Measurements from ENCODE around the gene ACBD4. TPM values are rescaled to one million over a fixed set of nuclear protein-coding genes. Genes with fewer than 3 reads are reported as not detected.

ACBD4 gene
- total RNA-seq, 6 experiments from 2014 or later: 5.0 to 8.0 (median 6.5) TPM

GRCh38 chr17:45143094-45143670, 7.7 kb downstream of the ACBD4 start:
- Mint-ChIP-seq H3K36me3 (ENCODE audit: low read depth) (peaks cover 13% of the 10 kb centered on the region), H3K9me3 (peaks cover 1% of the 10 kb centered on the region), H3K27me3 (ENCODE audit: insufficient read depth) (peaks cover 9% of the 10 kb centered on the region), H3K27ac (peak overlapping the region; percentile 78), H3K4me3 (peak overlapping the region; percentile 66; the same call in 1 of the 2 replicates), H3K4me1 (ENCODE audit: low read depth) (peaks cover 25% of the 10 kb centered on the region)
- TF ChIP-seq CTCF (IDR thresholded peaks at IDR 0.05): no peak
- no peak for DNase-seq

DNA sequence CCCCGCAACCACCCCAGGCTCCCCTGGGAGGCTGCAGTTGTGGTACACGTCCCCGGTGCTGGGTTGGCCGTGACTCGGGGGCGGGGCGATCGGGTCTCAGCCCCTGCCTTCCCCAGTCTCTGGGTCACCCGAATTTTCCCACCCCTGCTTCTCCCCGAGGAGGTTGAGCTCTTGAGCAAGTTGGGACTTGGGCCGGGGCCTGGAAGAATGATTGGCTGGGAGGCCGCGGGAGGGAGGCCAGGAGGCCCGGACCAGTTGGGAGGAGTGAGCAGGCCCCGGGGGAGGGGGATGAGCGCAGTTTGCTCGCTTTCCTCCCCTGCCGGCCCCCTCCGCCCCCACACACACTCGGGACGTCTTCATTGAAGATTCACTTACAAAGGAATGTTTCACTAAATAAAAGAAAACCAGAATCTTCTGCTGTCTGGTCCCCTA, 8.3 kb downstream of the ACBD4 start:
- H3K27ac Mint-ChIP-seq: peak overlapping the region; percentile 78
- TF ChIP-seq CTCF (IDR thresholded peaks at IDR 0.05): no peak
- H3K9me3 Mint-ChIP-seq: peaks cover 5% of the 10 kb centered on the region
- peaks cover 13% of the 10 kb centered on the region for H3K36me3 Mint-ChIP-seq (ENCODE audit: low read depth)
- DNase-seq: peak; percentile 56
- peaks cover 25% of the 10 kb centered on the region for H3K4me1 Mint-ChIP-seq (ENCODE audit: low read depth)
- peak overlapping the region; percentile 66 for H3K4me3 Mint-ChIP-seq
- peaks cover 13% of the 10 kb centered on the region for H3K27me3 Mint-ChIP-seq (ENCODE audit: insufficient read depth)

GRCh38 chr17:45144199-45145034, 8.9 kb downstream of the ACBD4 start:
- TF ChIP-seq CTCF (IDR thresholded peaks at IDR 0.05): no peak
- Mint-ChIP-seq H3K4me3 (peak overlapping the region; percentile 66), H3K9me3 (peaks cover 5% of the 10 kb centered on the region), H3K4me1 (ENCODE audit: low read depth) (peaks cover 25% of the 10 kb centered on the region), H3K27me3 (ENCODE audit: insufficient read depth) (peaks cover 18% of the 10 kb centered on the region), H3K27ac (peak overlapping the region; percentile 78), H3K36me3 (ENCODE audit: low read depth) (peaks cover 16% of the 10 kb centered on the region)
- DNase-seq: no peak

GRCh38 chr17:45145035-45145389, 9.5 kb downstream of the ACBD4 start:
- H3K4me1 Mint-ChIP-seq (ENCODE audit: low read depth): peaks cover 25% of the 10 kb centered on the region
- no peak for TF ChIP-seq CTCF (IDR thresholded peaks at IDR 0.05)
- H3K9me3 Mint-ChIP-seq: peaks cover 5% of the 10 kb centered on the region
- H3K4me3 Mint-ChIP-seq: no peak overlapping the region
- no peak for DNase-seq
- peak overlapping the region; percentile 43; the same call in 1 of the 2 replicates for H3K27ac Mint-ChIP-seq
- H3K27me3 Mint-ChIP-seq (ENCODE audit: insufficient read depth): peaks cover 21% of the 10 kb centered on the region
- peaks cover 22% of the 10 kb centered on the region for H3K36me3 Mint-ChIP-seq (ENCODE audit: low read depth)

- no peak for TF ChIP-seq CTCF (IDR thresholded peaks at IDR 0.05)
- H3K27me3 Mint-ChIP-seq (ENCODE audit: insufficient read depth): peaks cover 21% of the 10 kb centered on the region
- peaks cover 34% of the 10 kb centered on the region for H3K36me3 Mint-ChIP-seq (ENCODE audit: low read depth)
- peaks cover 5% of the 10 kb centered on the region for H3K9me3 Mint-ChIP-seq
- peak overlapping the region; percentile 100 for H3K27ac Mint-ChIP-seq
- H3K4me3 Mint-ChIP-seq: peak overlapping the region; percentile 96
- H3K4me1 Mint-ChIP-seq (ENCODE audit: low read depth): peaks cover 30% of the 10 kb centered on the region
- no peak for DNase-seq
These were observed 10.7 kb downstream of the ACBD4 start for GRCh38 chr17:45146166-45146565.
